Measurements from ENCODE around the gene LMAN1.

The LMAN1 gene

DNA sequence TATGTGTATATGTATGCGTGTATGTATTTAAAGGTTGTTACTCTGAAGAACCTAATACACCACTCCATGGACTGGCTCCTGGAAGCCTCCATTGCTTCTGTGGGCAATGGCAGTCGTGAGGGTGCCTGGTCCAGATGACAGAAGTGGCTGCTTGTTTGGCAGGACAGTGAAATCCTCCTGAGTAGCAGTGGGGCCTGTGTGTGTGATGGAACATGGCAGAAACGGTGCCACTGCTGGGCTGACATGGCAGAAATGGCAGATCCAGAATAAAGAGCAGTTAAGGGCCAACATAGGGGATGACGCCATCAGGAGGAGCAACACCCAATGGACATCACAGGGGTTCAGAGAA, 34.5 kb downstream of the LMAN1 start:
- Histone ChIP-seq H3K36me3 (ENCODE audit: control insufficient read depth in 2 of 2, insufficient read depth in 1 of 2, low read length in 2 of 2) (peaks cover 29 to 30% of the 10 kb centered on the region in 2 experiments), H3K4me1 (ENCODE audit: control insufficient read depth, insufficient read depth, low read length) (0 out of 2 replicates have a peak, but pooled peaks cover under 1% of the 10 kb centered on the region), H3K27ac (ENCODE audit: extremely low read depth, low read depth, low read length) (no peak overlapping the region), H3K9me3 (ENCODE audit: control insufficient read depth, insufficient read depth, low read depth, low read length) (no peaks in the 10 kb centered on the region), H3K4me3 (ENCODE audit: low read depth, low read length) (no peak overlapping the region)
- CTCF ChIA-PET, result interaction anchor here (0.5 kb wide), 1 partner anchor 13 kb away, joined by 3 read pairs; no protein-coding TSS in a partner anchor
- TF ChIP-seq ZNF114 (tag by site-specific recombination; IDR thresholded peaks at IDR 0.05), result no peak
- no peak for TF ChIP-seq ZEB2 (tag by site-specific recombination; IDR thresholded peaks at IDR 0.05)
- TF ChIP-seq ZNF24 (tag by site-specific recombination; IDR thresholded peaks at IDR 0.05), result no peak
- no peak for TF ChIP-seq ZNF391 (tag by site-specific recombination; IDR thresholded peaks at IDR 0.05; ENCODE audit: borderline replicate concordance, low read depth)
- no peak for TF ChIP-seq ZNF132 (tag by site-specific recombination; IDR thresholded peaks at IDR 0.05; ENCODE audit: borderline replicate concordance)
- no peak for TF ChIP-seq ZNF600 (tag by site-specific recombination; IDR thresholded peaks at IDR 0.05)
- no peak for TF ChIP-seq ZBTB17 (tag by site-specific recombination; IDR thresholded peaks at IDR 0.05)
- no peak for TF ChIP-seq ZNF121 (tag by site-specific recombination; IDR thresholded peaks at IDR 0.05)
- TF ChIP-seq ZNF777 (tag by site-specific recombination; IDR thresholded peaks at IDR 0.05; ENCODE audit: borderline replicate concordance), result no peak
- TF ChIP-seq, protein P1, sequence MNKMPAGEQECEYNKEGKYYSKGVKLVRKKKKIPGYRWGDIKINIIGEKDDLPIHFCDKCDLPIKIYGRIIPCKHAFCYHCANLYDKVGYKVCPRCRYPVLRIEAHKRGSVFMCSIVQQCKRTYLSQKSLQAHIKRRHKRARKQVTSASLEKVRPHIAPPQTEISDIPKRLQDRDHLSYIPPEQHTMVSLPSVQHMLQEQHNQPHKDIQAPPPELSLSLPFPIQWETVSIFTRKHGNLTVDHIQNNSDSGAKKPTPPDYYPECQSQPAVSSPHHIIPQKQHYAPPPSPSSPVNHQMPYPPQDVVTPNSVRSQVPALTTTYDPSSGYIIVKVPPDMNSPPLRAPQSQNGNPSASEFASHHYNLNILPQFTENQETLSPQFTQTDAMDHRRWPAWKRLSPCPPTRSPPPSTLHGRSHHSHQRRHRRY (tag by site-specific recombination; IDR thresholded peaks at IDR 0.05), result no peak
- TF ChIP-seq ZNF2 (tag by site-specific recombination; IDR thresholded peaks at IDR 0.05), result no peak
- TF ChIP-seq ZNF664 (tag by site-specific recombination; IDR thresholded peaks at IDR 0.05), result no peak
- TF ChIP-seq ZBTB6 (tag by site-specific recombination; IDR thresholded peaks at IDR 0.05), result no peak
- no peak for TF ChIP-seq ZNF791 (tag by site-specific recombination; IDR thresholded peaks at IDR 0.05)
- no peak for TF ChIP-seq ZNF140 (tag by site-specific recombination; IDR thresholded peaks at IDR 0.05)
- no peak for TF ChIP-seq SCRT1 (tag by site-specific recombination; IDR thresholded peaks at IDR 0.05; ENCODE audit: borderline replicate concordance)
- no peak for TF ChIP-seq ZIC2 (tag by site-specific recombination; IDR thresholded peaks at IDR 0.05)
- no peak for TF ChIP-seq ZNF211 (tag by site-specific recombination; IDR thresholded peaks at IDR 0.05; ENCODE audit: low read depth)
- TF ChIP-seq MZF1 (tag by site-specific recombination; IDR thresholded peaks at IDR 0.05; ENCODE audit: borderline replicate concordance), result no peak
- POLR2A ChIA-PET, result no interaction called here

DNA sequence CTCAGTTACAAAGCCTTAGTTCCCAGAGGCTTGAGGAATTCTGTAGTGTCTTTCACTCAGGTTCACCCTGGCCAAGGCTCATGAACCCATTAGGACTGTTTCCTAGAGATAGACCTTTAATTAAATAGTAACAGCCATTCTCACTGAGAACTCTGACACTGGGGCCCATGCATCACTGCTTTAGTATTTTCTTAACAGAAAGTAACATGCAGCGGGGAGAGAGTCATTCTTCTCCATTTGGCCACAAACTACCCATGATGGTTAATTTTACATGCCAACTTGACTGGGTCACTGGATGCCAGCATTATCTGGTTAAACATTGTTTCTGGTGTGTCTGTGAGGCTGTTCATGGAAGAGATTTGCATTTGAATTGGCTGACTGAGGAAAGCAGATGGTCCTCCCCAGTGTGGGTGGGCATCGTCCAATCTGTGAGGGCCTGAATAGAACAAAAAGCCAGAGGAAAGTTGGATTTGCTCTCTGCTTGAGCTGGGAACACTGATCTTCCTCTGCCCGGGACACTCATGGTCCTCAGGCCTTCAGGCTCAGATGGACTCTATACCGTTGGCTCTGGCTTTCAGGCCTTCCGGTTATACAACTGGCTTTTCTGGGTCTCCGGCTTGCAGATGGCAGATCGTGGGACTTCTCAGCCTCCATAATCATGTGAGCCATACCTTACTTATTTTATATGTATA, 35.0 kb downstream of the LMAN1 start:
- no peaks in the 10 kb centered on the region for H3K9me3 ChIP-seq (ENCODE audit: control insufficient read depth, insufficient read depth, low read depth, low read length)
- TF ChIP-seq SP3 (tag by site-specific recombination; IDR thresholded peaks at IDR 0.05), result no peak
- TF ChIP-seq ZNF776 (tag by site-specific recombination; IDR thresholded peaks at IDR 0.05; ENCODE audit: borderline replicate concordance), result no peak
- no peak for TF ChIP-seq ZNF843 (tag by site-specific recombination; IDR thresholded peaks at IDR 0.05)
- no peak for TF ChIP-seq KLF1 (tag by site-specific recombination; IDR thresholded peaks at IDR 0.05)
- no peak for TF ChIP-seq ZNF670 (tag by site-specific recombination; IDR thresholded peaks at IDR 0.05; ENCODE audit: low read depth)
- no peak for TF ChIP-seq ZNF324 (tag by site-specific recombination; IDR thresholded peaks at IDR 0.05)
- TF ChIP-seq HOXA7 (CRISPR knock-in tag; IDR thresholded peaks at IDR 0.05; ENCODE audit: borderline replicate concordance), result no peak
- TF ChIP-seq ZNF10 (tag by site-specific recombination; IDR thresholded peaks at IDR 0.05), result no peak
- no peak for TF ChIP-seq ZNF561 (tag by site-specific recombination; IDR thresholded peaks at IDR 0.05; ENCODE audit: borderline replicate concordance)
- no peak overlapping the region for H3K4me3 ChIP-seq (ENCODE audit: low read depth, low read length)
- POLR2A ChIA-PET, result no interaction called here
- CTCF ChIA-PET, result no interaction called here
- H3K4me1 ChIP-seq (ENCODE audit: control insufficient read depth, insufficient read depth, low read length), result 0 out of 2 replicates have a peak, but pooled peaks cover 3% of the 10 kb centered on the region
- peaks cover 24 to 25% of the 10 kb centered on the region in 2 experiments for H3K36me3 ChIP-seq (ENCODE audit: control insufficient read depth in 2 of 2, insufficient read depth in 1 of 2, low read length in 2 of 2)
- no peak overlapping the region for H3K27ac ChIP-seq (ENCODE audit: extremely low read depth, low read depth, low read length)
